Panc1 (cell line): ENCODE results near the gene CHPF2. TPM values are rescaled to one million over a fixed set of nuclear protein-coding genes. Genes with fewer than 3 reads are reported as not detected.

ENCODE experiments used
- ATAC-seq: fragments of 200-7000 bp; cut with Tn5 transposase; 2 replicates; pipeline ENCODE4 v1.9.1; 2020; ENCODE audit warnings: mild to moderate bottlenecking, moderate library complexity
- BruUV-seq: library from RNA; stranded (reverse); fragments of 400-500 nt; replicated peaks from 2 replicates; lab custom pipeline; 2021; lab: Mats Ljungman, UMichigan
- CTCF ChIA-PET: fragments of 300-600 bp; sonication (Branson Sonifier 250); formaldehyde crosslinking; loops from one replicate; lab custom pipeline; 2022; ENCODE audit warnings: antibody characterized with exemption; lab: Charles Lee
- POLR2A ChIA-PET: fragments of 300-600 bp; sonication (Branson Sonifier 250); formaldehyde crosslinking; loops from one replicate; lab custom pipeline; 2022; ENCODE audit warnings: antibody characterized with exemption; lab: Charles Lee
- DNase-seq: peaks from one replicate; pipeline ENCODE4 v3.0.0-alpha.2; 2010; ENCODE audit warnings: low read depth, low spot score
- H3K27ac ChIP-seq: 2 replicates; pipeline ENCODE4 v1.5.1; 2011; ENCODE audit warnings: mild to moderate bottlenecking, low read length, inconsistent platforms
- H3K27me3 ChIP-seq: fragments of 200-500 bp; sonication (Bioruptor generic); 2 replicates; pipeline ENCODE4 v1.6.0; 2014; ENCODE audit warnings: low read length, inconsistent platforms; ENCODE audit not compliant: control insufficient read depth, insufficient read depth
- H3K36me3 ChIP-seq: fragments of 200-500 bp; sonication (Bioruptor generic); 2 replicates; pipeline ENCODE4 v1.5.1; 2014; ENCODE audit warnings: inconsistent platforms, mild to moderate bottlenecking, low read length, moderate library complexity; ENCODE audit not compliant: control insufficient read depth, insufficient read depth
- H3K4me1 ChIP-seq: 2 replicates; pipeline ENCODE4 v1.5.1; 2011; ENCODE audit warnings: inconsistent platforms, mild to moderate bottlenecking, low read length, moderate library complexity; ENCODE audit not compliant: control insufficient read depth, insufficient read depth
- H3K4me3 ChIP-seq, 2 experiments: 2 replicates each; pipeline ENCODE4 v1.5.1; 2011 to 2012; ENCODE audit warnings: low read depth in 2 of 2, low read length in 2 of 2, mild to moderate bottlenecking in 2 of 2, inconsistent platforms in 1 of 2, moderate library complexity in 1 of 2
- H3K9me3 ChIP-seq: fragments of 200-500 bp; sonication (Bioruptor generic); 2 replicates; pipeline ENCODE4 v1.5.1; 2014; ENCODE audit warnings: low read depth, mild to moderate bottlenecking, inconsistent platforms, low read length, moderate library complexity; ENCODE audit not compliant: control insufficient read depth, insufficient read depth
- POLR2AphosphoS5 ChIP-seq: IDR thresholded peaks from 2 replicates; pipeline ENCODE4 v1.6.1; 2012; ENCODE audit warnings: mild to moderate bottlenecking, low read depth, low read length, moderate library complexity
- SIN3A ChIP-seq: IDR thresholded peaks from 2 replicates; pipeline ENCODE4 v1.6.1; 2012; ENCODE audit warnings: low read depth, mild to moderate bottlenecking, low read length, moderate library complexity, borderline replicate concordance; ENCODE audit not compliant: insufficient read depth
- TCF7L2 ChIP-seq: IDR thresholded peaks from 2 replicates; pipeline ENCODE4 v1.6.1; 2011; ENCODE audit warnings: mild to moderate bottlenecking, low read depth, low read length, inconsistent platforms
- in situ Hi-C: cut with HindIII; loops from 2 replicates; pipeline ENCODE4 v1.10.0; 2016; ENCODE audit warnings: low sequenced_read_pairs, low pct_unique_long_range_greater_than_20kb
- intact Hi-C: fragments of 100-400 bp; cut with micrococcal nuclease; formaldehyde crosslinking; loops from one replicate; pipeline ENCODE4 v1.10.0; 2022; ENCODE audit not compliant: unreplicated experiment
- total RNA-seq: library from RNA; stranded (reverse); gene quantifications from one replicate; pipeline ENCODE4 v1.2.1, GENCODE V29; 2021; ENCODE audit not compliant: unreplicated experiment
- TF ChIP-seq, protein P1 (sequence below), 2 experiments: IDR thresholded peaks; 2 replicates each; pipeline ENCODE4 v1.6.1; 2011 to 2012; ENCODE audit warnings: low read depth in 2 of 2, control low read depth in 1 of 2, low read length in 1 of 2, mild to moderate bottlenecking in 1 of 2, moderate library complexity in 1 of 2; ENCODE audit not compliant: insufficient read depth in 1 of 2
- TF ChIP-seq, protein P2 (sequence below): fragments of 450-650 bp; IDR thresholded peaks from 2 replicates; pipeline ENCODE4 v1.5.1; 2017; ENCODE audit warnings: mild to moderate bottlenecking

Gene CHPF2
- total RNA-seq, 1 experiment from 2014 or later = 44.9 TPM

GRCh38 chr7:151274936-151275812, 42.9 kb downstream of the CHPF2 start:
- DNase-seq = no peak
- POLR2A ChIA-PET = no interaction called here
- H3K9me3 ChIP-seq = no peaks in the 10 kb centered on the region
- H3K4me3 ChIP-seq = no peak overlapping the region
- TF ChIP-seq POLR2AphosphoS5 (no peak), TCF7L2 (no peak), SIN3A (no peak)
- TF ChIP-seq, protein P1, sequence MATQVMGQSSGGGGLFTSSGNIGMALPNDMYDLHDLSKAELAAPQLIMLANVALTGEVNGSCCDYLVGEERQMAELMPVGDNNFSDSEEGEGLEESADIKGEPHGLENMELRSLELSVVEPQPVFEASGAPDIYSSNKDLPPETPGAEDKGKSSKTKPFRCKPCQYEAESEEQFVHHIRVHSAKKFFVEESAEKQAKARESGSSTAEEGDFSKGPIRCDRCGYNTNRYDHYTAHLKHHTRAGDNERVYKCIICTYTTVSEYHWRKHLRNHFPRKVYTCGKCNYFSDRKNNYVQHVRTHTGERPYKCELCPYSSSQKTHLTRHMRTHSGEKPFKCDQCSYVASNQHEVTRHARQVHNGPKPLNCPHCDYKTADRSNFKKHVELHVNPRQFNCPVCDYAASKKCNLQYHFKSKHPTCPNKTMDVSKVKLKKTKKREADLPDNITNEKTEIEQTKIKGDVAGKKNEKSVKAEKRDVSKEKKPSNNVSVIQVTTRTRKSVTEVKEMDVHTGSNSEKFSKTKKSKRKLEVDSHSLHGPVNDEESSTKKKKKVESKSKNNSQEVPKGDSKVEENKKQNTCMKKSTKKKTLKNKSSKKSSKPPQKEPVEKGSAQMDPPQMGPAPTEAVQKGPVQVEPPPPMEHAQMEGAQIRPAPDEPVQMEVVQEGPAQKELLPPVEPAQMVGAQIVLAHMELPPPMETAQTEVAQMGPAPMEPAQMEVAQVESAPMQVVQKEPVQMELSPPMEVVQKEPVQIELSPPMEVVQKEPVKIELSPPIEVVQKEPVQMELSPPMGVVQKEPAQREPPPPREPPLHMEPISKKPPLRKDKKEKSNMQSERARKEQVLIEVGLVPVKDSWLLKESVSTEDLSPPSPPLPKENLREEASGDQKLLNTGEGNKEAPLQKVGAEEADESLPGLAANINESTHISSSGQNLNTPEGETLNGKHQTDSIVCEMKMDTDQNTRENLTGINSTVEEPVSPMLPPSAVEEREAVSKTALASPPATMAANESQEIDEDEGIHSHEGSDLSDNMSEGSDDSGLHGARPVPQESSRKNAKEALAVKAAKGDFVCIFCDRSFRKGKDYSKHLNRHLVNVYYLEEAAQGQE (IDR thresholded peaks at IDR 0.05; ENCODE audit: insufficient read depth in 1 of 2, low read depth in 2 of 2, low read length in 1 of 2) = no peak
- TF ChIP-seq, protein P2, sequence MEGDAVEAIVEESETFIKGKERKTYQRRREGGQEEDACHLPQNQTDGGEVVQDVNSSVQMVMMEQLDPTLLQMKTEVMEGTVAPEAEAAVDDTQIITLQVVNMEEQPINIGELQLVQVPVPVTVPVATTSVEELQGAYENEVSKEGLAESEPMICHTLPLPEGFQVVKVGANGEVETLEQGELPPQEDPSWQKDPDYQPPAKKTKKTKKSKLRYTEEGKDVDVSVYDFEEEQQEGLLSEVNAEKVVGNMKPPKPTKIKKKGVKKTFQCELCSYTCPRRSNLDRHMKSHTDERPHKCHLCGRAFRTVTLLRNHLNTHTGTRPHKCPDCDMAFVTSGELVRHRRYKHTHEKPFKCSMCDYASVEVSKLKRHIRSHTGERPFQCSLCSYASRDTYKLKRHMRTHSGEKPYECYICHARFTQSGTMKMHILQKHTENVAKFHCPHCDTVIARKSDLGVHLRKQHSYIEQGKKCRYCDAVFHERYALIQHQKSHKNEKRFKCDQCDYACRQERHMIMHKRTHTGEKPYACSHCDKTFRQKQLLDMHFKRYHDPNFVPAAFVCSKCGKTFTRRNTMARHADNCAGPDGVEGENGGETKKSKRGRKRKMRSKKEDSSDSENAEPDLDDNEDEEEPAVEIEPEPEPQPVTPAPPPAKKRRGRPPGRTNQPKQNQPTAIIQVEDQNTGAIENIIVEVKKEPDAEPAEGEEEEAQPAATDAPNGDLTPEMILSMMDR = no peak
- peaks cover 5% of the 10 kb centered on the region; the same call in 1 of the 2 replicates for H3K4me1 ChIP-seq
- H3K27me3 ChIP-seq = no peaks in the 10 kb centered on the region
- no peaks in the 10 kb centered on the region for H3K36me3 ChIP-seq
- CTCF ChIA-PET = no interaction called here
- no TSS peak for BruUV-seq
- ATAC-seq = peak; percentile 29
- H3K27ac ChIP-seq = no peak overlapping the region
- in situ Hi-C loops = no loop called here
- intact Hi-C loops = no loop called here

DNA sequence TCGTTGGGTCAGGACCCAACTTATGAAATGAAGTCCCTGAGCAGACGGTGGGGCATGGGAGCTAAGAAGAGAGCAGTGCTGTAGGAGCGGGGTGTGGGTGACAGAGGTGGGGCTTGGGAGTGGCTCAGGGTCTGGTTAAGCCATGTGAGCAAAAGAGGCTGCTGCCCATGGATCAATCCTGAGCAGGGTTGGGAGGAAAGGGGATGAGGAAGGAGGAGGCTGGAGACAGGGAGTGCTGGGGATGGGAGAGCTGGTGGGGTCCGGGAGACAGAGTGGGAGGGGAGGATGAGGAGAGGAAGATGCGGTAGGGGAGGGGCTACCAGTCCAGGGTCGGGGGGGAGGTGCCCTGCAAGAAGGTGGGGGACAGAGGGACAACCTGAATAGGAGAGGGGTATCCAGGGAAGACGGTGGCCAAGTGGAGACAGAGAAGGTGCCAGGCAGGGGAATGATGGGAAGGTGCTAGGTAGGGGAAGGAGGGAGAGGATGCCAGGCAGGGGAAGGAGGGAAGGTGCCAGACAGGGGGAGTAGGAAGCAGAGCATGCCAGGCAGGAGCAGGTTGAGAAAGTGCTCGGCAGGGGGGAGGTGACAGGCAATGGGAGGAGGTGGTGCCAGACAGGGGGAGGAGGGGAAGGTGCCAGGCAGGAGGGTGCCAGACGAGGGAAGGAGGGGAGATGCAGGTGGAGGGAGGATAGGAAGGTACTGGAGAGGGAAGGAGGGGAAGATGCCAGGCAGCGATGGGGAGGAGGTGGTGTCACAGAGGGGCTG, 43.7 kb downstream of the CHPF2 start:
- POLR2A ChIA-PET = no interaction called here
- no peak overlapping the region for H3K27ac ChIP-seq

More for the DNA sequence above, 43.7 kb downstream of the CHPF2 start:
- CTCF ChIA-PET = no interaction called here
- no peaks in the 10 kb centered on the region for H3K9me3 ChIP-seq
- H3K27me3 ChIP-seq = no peaks in the 10 kb centered on the region
- H3K4me1 ChIP-seq = peaks cover 5% of the 10 kb centered on the region; the same call in 1 of the 2 replicates
- no peak for TF ChIP-seq SIN3A
- TF ChIP-seq POLR2AphosphoS5 = no peak
- TF ChIP-seq, protein P2 = no peak
- TF ChIP-seq, protein P1 (IDR thresholded peaks at IDR 0.05; ENCODE audit: insufficient read depth in 1 of 2, low read depth in 2 of 2, low read length in 1 of 2) = no peak
- no peak for TF ChIP-seq TCF7L2
- DNase-seq = no peak
- no peaks in the 10 kb centered on the region for H3K36me3 ChIP-seq
- intact Hi-C loops = no loop called here
- no TSS peak for BruUV-seq
- peak overlapping the region in 1 of 2 experiments; percentile 40; a peak in 2 of 4 replicates for H3K4me3 ChIP-seq
- in situ Hi-C loops = no loop called here
- ATAC-seq = peak; percentile 24
